Right lung (tissue), 5 donors: ENCODE data around the gene ACADM. TPM values are rescaled to one million over a fixed set of nuclear protein-coding genes. Genes with fewer than 3 reads are reported as not detected.
"Not testable (repeated sequence)": the region's sequence is repeated elsewhere in the genome, so short reads cannot be mapped to it uniquely, and the experiment has no call there.

Experiments used
- DNase-seq, 2 donors: peaks; one replicate each; pipeline ENCODE4 v3.0.0-alpha.2; 2013
- polyA plus RNA-seq, 5 donors: library from polyadenylated mRNA; unstranded; fragments of 120-200 nt; gene quantifications; one replicate each; pipeline versions ENCODE4 v1.2.1 to v1.2.3, GENCODE V29; 2013; ENCODE audit warnings: inconsistent platforms in 1 of 5, low replicate concordance in 1 of 5; ENCODE audit not compliant: insufficient read length in 5 of 5, insufficient read depth in 1 of 5

Gene ACADM
- polyA plus RNA-seq, 5 donors = 64.8 to 99.1 (median 95.2) TPM

- no peak for DNase-seq
These were observed 8.2 kb downstream of the ACADM start for GRCh38 chr1:75732703-75733102.

GRCh38 chr1:75733661-75734060 is 9.2 kb downstream of the ACADM start:
- DNase-seq = no peak

GRCh38 chr1:75736016-75736415 is 11.5 kb downstream of the ACADM start:
- DNase-seq = no peak

- no peak for DNase-seq
These were observed 17.6 kb downstream of the ACADM start for GRCh38 chr1:75742047-75742625.

- DNase-seq = no peak
These were observed 20.8 kb downstream of the ACADM start for GRCh38 chr1:75745276-75745675.

- DNase-seq = not testable (repeated sequence)
These were observed 32.7 kb downstream of the ACADM start for GRCh38 chr1:75757210-75757609.

GRCh38 chr1:75758543-75758942 is 34.0 kb downstream of the ACADM start:
- not testable (repeated sequence) for DNase-seq

GRCh38 chr1:75764057-75764655 is 39.6 kb downstream of the ACADM start:
- DNase-seq = no peak

- no peak for DNase-seq
These were observed 41.3 kb downstream of the ACADM start for GRCh38 chr1:75765697-75766355.

- no peak for DNase-seq
These were observed 43.5 kb downstream of the ACADM start for GRCh38 chr1:75768016-75768415.

GRCh38 chr1:75770761-75771160 is 46.3 kb downstream of the ACADM start:
- no peak for DNase-seq

GRCh38 chr1:75771978-75772377 is 47.5 kb downstream of the ACADM start:
- DNase-seq = no peak

- DNase-seq = not testable (repeated sequence)
These were observed 53.3 kb downstream of the ACADM start for GRCh38 chr1:75777812-75778211.

- DNase-seq = not testable (repeated sequence)
These were observed 54.2 kb downstream of the ACADM start for GRCh38 chr1:75778694-75779093.

GRCh38 chr1:75780183-75780582 is 55.7 kb downstream of the ACADM start:
- DNase-seq = not testable (repeated sequence)

GRCh38 chr1:75783920-75784319 is 59.4 kb downstream of the ACADM start:
- DNase-seq = not testable (repeated sequence)

- DNase-seq = no peak
These were observed 60.9 kb downstream of the ACADM start for GRCh38 chr1:75785320-75785982.

GRCh38 chr1:75785983-75786853 is 61.7 kb downstream of the ACADM start, which contains the start of gene RABGGTB:
Gene RABGGTB (plus strand): TSS chr1:75786256. CDS start chr1:75786272, 16 bp downstream.
- DNase-seq = peak; percentile 95 to 96

- DNase-seq = no peak
These were observed 62.5 kb downstream of the ACADM start for GRCh38 chr1:75786901-75787493.

GRCh38 chr1:75787524-75787923 is 63.0 kb downstream of the ACADM start:
- no peak for DNase-seq

- no peak for DNase-seq
These were observed 65.5 kb downstream of the ACADM start for GRCh38 chr1:75789988-75790387.
